Karpas-422 (cell line): Measurements from ENCODE around the gene TTC29. TPM values are rescaled to one million over a fixed set of nuclear protein-coding genes. Genes with fewer than 3 reads are reported as not detected.

Source experiments
- DNase-seq: peaks from one replicate; pipeline ENCODE4 v3.0.0-alpha.2; 2015
- H2AFZ ChIP-seq: fragments of 200-600 bp; sonication (generic); 2 replicates; pipeline ENCODE4 v1.6.1; 2014; ENCODE audit warnings: antibody characterized with exemption, low read length, mixed read lengths
- H3K27ac ChIP-seq: fragments of 200-600 bp; sonication (generic); 2 replicates; pipeline ENCODE4 v1.5.1; 2014; ENCODE audit warnings: mild to moderate bottlenecking, low read length, moderate library complexity
- H3K27me3 ChIP-seq: fragments of 200-600 bp; sonication (generic); 2 replicates; pipeline ENCODE4 v1.6.1; 2014; ENCODE audit warnings: low read length, mixed read lengths
- H3K36me3 ChIP-seq: fragments of 200-600 bp; sonication (generic); 2 replicates; pipeline ENCODE4 v1.6.1; 2014; ENCODE audit warnings: low read length, mixed read lengths; ENCODE audit not compliant: insufficient read depth
- H3K4me1 ChIP-seq: fragments of 200-600 bp; sonication (generic); 2 replicates; pipeline ENCODE4 v1.6.1; 2014; ENCODE audit warnings: mild to moderate bottlenecking, low read length, mixed read lengths
- H3K4me2 ChIP-seq: fragments of 200-600 bp; sonication (generic); 2 replicates; pipeline ENCODE4 v1.6.1; 2014; ENCODE audit warnings: low read length, low read depth, mild to moderate bottlenecking; ENCODE audit not compliant: poor library complexity, severe bottlenecking
- H3K4me3 ChIP-seq: fragments of 200-600 bp; sonication (generic); 2 replicates; pipeline ENCODE4 v1.5.1; 2014; ENCODE audit warnings: mild to moderate bottlenecking, antibody characterized with exemption, low read length, mixed read lengths
- H3K79me2 ChIP-seq: fragments of 200-600 bp; sonication (generic); 2 replicates; pipeline ENCODE4 v1.6.1; 2014; ENCODE audit warnings: mild to moderate bottlenecking, low read length, mixed read lengths
- H3K9ac ChIP-seq: fragments of 200-600 bp; sonication (generic); 2 replicates; pipeline ENCODE4 v1.6.0; 2014; ENCODE audit warnings: low read length
- H3K9me2 ChIP-seq: fragments of 200-600 bp; sonication (generic), shearing (Covaris generic); replicated peaks from 2 replicates; pipeline ENCODE4 v1.6.0; 2014; ENCODE audit warnings: mild to moderate bottlenecking, low read length, moderate library complexity; ENCODE audit not compliant: insufficient read depth
- H3K9me3 ChIP-seq: fragments of 300-700, 200-600 bp; sonication (generic); 2 replicates; pipeline ENCODE4 v1.6.1; 2014; ENCODE audit warnings: low read length, mixed read lengths
- H4K20me1 ChIP-seq: fragments of 200-600 bp; sonication (generic); 2 replicates; pipeline ENCODE4 v1.6.1; 2014; ENCODE audit warnings: mild to moderate bottlenecking, antibody characterized with exemption, low read length, low read depth; ENCODE audit not compliant: insufficient read depth
- total RNA-seq: library from RNA; depleted of rRNA; stranded (reverse); fragments of >200 nt; shearing (Covaris generic); gene quantifications from 2 replicates; pipeline ENCODE4 v1.2.3, GENCODE V29; 2014; ENCODE audit warnings: low replicate concordance

The TTC29 gene
- total RNA-seq, 1 experiment from 2014 or later = not detected

DNA sequence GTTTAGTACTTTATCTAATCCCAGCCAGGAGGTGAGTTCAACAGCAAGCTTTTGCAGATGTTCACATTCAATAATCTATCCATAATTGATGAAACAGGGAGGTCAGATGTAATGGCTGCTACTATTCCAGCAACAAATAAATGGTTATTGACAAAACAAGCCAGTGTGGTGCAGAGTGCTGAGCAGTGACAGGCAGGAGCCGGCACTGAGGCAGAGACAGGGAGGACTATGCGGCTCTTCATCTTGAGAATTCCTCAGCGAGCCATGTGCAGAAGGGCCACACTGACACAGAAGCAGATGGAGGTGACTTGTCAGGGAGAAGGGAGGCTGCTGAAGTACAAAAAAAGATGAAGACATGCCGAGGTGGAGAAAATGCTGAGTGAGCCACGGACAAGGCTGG lies 98.3 kb downstream of the TTC29 start:
- Histone ChIP-seq H3K36me3 (no peaks in the 10 kb centered on the region), H4K20me1 (no peaks in the 10 kb centered on the region), H3K4me3 (no peak overlapping the region), H3K27ac (no peak overlapping the region), H3K9me2 (no peaks in the 10 kb centered on the region), H3K79me2 (no peaks in the 10 kb centered on the region), H3K9ac (no peak overlapping the region), H3K9me3 (no peaks in the 10 kb centered on the region), H3K4me1 (no peaks in the 10 kb centered on the region), H3K4me2 (no peak overlapping the region), H2AFZ (no peak overlapping the region), H3K27me3 (no peaks in the 10 kb centered on the region)
- DNase-seq = no peak

DNA sequence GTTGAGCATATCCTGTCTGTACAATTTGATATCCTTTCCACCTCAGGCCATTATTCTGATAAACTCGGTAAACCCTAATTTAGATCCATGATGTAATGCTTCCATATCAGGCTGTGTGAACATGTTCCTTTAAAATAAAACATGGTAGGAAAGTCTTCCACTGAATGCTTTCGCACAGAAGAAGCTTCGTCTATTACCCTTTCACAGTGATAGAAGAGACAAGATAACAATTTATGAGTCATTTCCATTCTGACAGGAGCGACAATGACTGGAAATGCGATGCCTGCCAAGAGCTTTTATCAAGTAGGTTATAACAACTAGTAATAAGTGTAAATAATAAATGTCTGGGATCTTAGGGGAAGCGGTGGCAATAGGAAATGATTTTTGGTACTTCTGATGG lies 98.8 kb downstream of the TTC29 start:
- no peak overlapping the region for H3K4me3 ChIP-seq

DNA sequence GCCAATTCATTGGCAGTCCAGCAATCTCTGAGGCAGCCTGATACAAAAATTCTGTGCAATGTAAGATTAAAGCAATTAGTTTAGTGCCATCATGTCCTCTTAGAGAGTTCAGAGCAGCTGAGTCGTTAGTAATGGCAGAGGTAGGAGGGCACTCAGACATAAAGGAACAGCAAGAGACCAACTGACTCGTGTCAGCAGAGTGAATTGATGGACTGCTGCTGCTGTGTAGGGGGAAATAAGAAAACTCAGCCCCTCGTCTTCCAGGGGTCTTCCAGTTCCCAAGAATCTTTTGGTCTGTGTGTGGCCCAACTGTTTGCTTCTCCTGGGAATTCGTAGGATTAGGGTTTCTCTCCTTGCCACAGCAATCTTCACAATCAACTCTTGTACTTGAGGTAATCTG lies 100.9 kb downstream of the TTC29 start:
- H3K27ac ChIP-seq = no peak overlapping the region
- no peaks in the 10 kb centered on the region for H3K36me3 ChIP-seq
- H3K4me3 ChIP-seq = no peak overlapping the region
- no peaks in the 10 kb centered on the region for H3K4me1 ChIP-seq
- H3K9ac ChIP-seq = no peak overlapping the region
- no peaks in the 10 kb centered on the region for H4K20me1 ChIP-seq
- no peaks in the 10 kb centered on the region for H3K9me3 ChIP-seq
- no peaks in the 10 kb centered on the region for H3K27me3 ChIP-seq
- H3K9me2 ChIP-seq = no peaks in the 10 kb centered on the region
- no peak overlapping the region for H2AFZ ChIP-seq
- no peak for DNase-seq
- H3K79me2 ChIP-seq = no peaks in the 10 kb centered on the region
- H3K4me2 ChIP-seq = no peak overlapping the region

More for the DNA sequence above, 98.8 kb downstream of the TTC29 start:
- no peak for DNase-seq
- Histone ChIP-seq H3K27ac (no peak overlapping the region), H2AFZ (no peak overlapping the region), H3K9ac (no peak overlapping the region), H4K20me1 (no peaks in the 10 kb centered on the region), H3K4me2 (no peak overlapping the region), H3K36me3 (no peaks in the 10 kb centered on the region), H3K4me1 (no peaks in the 10 kb centered on the region), H3K79me2 (no peaks in the 10 kb centered on the region), H3K9me3 (no peaks in the 10 kb centered on the region), H3K9me2 (no peaks in the 10 kb centered on the region), H3K27me3 (no peaks in the 10 kb centered on the region)

DNA sequence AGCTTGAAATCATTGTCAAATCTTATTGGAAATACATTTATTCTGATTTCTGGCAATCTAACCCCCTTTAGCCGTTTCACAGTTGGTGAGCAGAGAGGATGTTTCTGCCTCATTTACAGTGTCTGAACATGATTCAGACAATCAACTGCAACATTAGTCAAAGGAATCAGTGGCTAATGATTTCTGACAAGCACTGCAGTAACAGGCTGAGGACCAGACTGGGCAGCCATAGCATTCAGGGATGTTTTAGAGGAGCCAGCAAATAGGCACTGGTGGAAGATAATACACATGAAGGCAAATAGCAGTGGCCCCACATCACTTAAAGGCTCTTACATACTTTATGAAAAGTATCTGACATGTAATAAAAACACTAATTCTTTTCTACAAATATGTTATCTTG lies 102.8 kb downstream of the TTC29 start:
- H3K36me3 ChIP-seq = no peaks in the 10 kb centered on the region

DNA sequence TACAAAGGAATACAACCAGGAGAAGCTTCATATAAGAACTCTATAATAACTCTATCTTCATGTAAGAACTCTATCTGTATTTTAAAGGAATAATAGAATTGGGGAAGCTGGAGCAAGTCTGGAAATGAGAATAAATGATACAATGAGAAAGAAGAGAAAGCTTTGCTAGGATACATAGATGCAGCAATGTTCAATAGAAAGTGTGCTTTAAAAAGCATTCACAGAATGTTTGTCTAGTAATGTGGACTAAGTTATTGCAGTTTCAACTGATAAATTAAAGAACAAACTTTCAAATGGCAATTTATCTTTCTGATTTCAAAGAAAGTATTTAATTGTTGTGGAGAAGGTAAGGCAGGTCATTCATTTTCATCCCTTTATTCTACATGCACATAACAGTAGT lies 104.9 kb downstream of the TTC29 start:
- DNase-seq = no peak
- H3K4me3 ChIP-seq = no peak overlapping the region
- H3K9ac ChIP-seq = no peak overlapping the region
- H3K27ac ChIP-seq = no peak overlapping the region
- no peaks in the 10 kb centered on the region for H3K4me1 ChIP-seq
- H3K4me2 ChIP-seq = no peak overlapping the region
- H4K20me1 ChIP-seq = no peaks in the 10 kb centered on the region
- no peaks in the 10 kb centered on the region for H3K27me3 ChIP-seq
- H3K36me3 ChIP-seq = no peaks in the 10 kb centered on the region
- no peaks in the 10 kb centered on the region for H3K79me2 ChIP-seq
- H2AFZ ChIP-seq = no peak overlapping the region
- H3K9me2 ChIP-seq = no peaks in the 10 kb centered on the region
- H3K9me3 ChIP-seq = no peaks in the 10 kb centered on the region

More for the DNA sequence above, 102.8 kb downstream of the TTC29 start:
- H4K20me1 ChIP-seq = no peaks in the 10 kb centered on the region
- H3K9me3 ChIP-seq = no peaks in the 10 kb centered on the region
- H3K4me2 ChIP-seq = no peak overlapping the region
- no peaks in the 10 kb centered on the region for H3K9me2 ChIP-seq
- H3K27me3 ChIP-seq = no peaks in the 10 kb centered on the region
- H3K79me2 ChIP-seq = no peaks in the 10 kb centered on the region
- no peak for DNase-seq
- H3K4me1 ChIP-seq = no peaks in the 10 kb centered on the region
- H3K4me3 ChIP-seq = no peak overlapping the region
- no peak overlapping the region for H2AFZ ChIP-seq
- H3K9ac ChIP-seq = no peak overlapping the region
- H3K27ac ChIP-seq = no peak overlapping the region

- Histone ChIP-seq H3K79me2 (no peaks in the 10 kb centered on the region), H3K9ac (no peak overlapping the region), H2AFZ (no peak overlapping the region), H3K27ac (no peak overlapping the region), H3K9me3 (no peaks in the 10 kb centered on the region), H3K4me3 (no peak overlapping the region), H3K4me2 (no peak overlapping the region), H3K9me2 (no peaks in the 10 kb centered on the region), H3K27me3 (no peaks in the 10 kb centered on the region), H4K20me1 (no peaks in the 10 kb centered on the region), H3K36me3 (no peaks in the 10 kb centered on the region), H3K4me1 (no peaks in the 10 kb centered on the region)
- DNase-seq = no peak
These were observed 110.6 kb downstream of the TTC29 start for GRCh38 chr4:146835096-146835495.

DNA sequence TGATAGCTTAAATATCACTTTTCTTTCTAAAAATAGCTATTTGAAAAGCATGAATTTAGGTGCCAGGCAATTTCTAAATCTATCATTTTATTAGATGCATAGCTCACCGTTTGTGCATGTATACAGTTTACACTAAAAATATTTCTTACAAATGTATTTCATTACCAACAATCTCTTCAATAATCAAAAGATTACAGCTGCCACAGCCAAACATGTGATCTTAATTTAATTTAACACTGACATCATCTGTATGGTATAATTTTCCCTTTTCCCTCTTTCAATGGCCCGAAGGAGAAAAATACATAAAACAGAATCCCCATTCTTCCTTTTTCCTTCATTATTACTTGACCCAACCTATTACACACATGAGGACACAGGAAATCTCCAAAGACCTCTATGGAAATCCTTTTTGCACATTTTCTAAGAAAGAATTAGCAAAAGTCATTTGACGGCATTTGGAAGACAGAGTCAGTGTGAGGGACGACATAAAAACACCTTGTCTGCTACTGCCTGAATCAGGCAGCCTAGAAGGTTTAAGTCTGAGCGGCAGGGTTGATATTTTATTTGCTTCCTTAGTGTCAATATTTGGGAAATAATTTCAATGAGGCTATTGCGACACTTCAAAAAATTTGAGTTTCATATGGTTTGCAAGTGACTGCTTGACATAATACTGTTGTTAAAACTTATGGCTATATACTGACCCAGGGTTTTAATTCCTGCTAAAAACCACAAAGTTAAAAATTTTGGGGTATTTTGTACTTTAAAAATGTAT lies 111.2 kb downstream of the TTC29 start:
- Histone ChIP-seq H3K36me3 (no peaks in the 10 kb centered on the region), H3K9me3 (no peaks in the 10 kb centered on the region), H3K9me2 (no peaks in the 10 kb centered on the region), H3K79me2 (no peaks in the 10 kb centered on the region), H3K4me3 (no peak overlapping the region), H3K9ac (no peak overlapping the region), H4K20me1 (no peaks in the 10 kb centered on the region), H2AFZ (no peak overlapping the region), H3K4me2 (no peak overlapping the region), H3K27ac (no peak overlapping the region), H3K4me1 (no peaks in the 10 kb centered on the region), H3K27me3 (no peaks in the 10 kb centered on the region)
- DNase-seq = no peak

DNA sequence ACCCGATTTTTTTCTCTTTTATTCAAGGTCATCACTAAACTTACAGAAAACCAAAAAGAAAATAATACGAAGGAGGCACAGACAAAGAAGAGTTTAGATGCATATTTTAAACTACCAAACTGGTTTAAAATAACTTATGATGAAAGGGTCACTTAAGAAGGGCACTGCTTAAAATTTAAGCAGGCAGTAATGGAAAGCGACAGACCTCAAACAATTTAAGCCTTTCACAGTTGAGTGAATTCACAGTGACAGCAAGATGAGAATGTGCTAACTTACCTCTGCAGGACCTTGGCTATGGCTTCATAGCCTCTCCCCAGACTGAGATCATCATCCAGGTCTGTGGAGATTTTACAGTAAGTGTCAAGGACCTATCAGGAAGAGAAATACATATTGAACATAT lies 112.1 kb downstream of the TTC29 start:
- DNase-seq = no peak
- no peak overlapping the region for H3K9ac ChIP-seq
- H3K4me2 ChIP-seq = no peak overlapping the region
- no peaks in the 10 kb centered on the region for H3K27me3 ChIP-seq
- H4K20me1 ChIP-seq = no peaks in the 10 kb centered on the region
- H3K27ac ChIP-seq = no peak overlapping the region
- no peaks in the 10 kb centered on the region for H3K36me3 ChIP-seq
- H2AFZ ChIP-seq = no peak overlapping the region
- no peaks in the 10 kb centered on the region for H3K4me1 ChIP-seq
- H3K4me3 ChIP-seq = no peak overlapping the region
- no peaks in the 10 kb centered on the region for H3K79me2 ChIP-seq
- H3K9me3 ChIP-seq = no peaks in the 10 kb centered on the region
- no peaks in the 10 kb centered on the region for H3K9me2 ChIP-seq
